ENCODE data around the gene DTNA. TPM values are rescaled to one million over a fixed set of nuclear protein-coding genes. Genes with fewer than 3 reads are reported as not detected.

Gene DTNA
- total and polyA plus RNA-seq, 2 of the 8 experiments (the other 6 are each of a cell fraction or from before 2014, with no cell fraction given), result 30.2 to 32.7 TPM

GRCh38 chr18:34799291-34799690 is 89.2 kb downstream of the DTNA start:
- Histone ChIP-seq H2AK5ac (ENCODE audit: low read depth, low read length) (no peak overlapping the region), H3K9me3 (ENCODE audit: insufficient read depth in 2 of 2, low read depth in 1 of 2, low read length in 1 of 2) (no peaks in the 10 kb centered on the region), H3K14ac (ENCODE audit: insufficient read length) (no peak overlapping the region), H2BK120ac (replicated peaks; ENCODE audit: low read depth, low read length) (no peak overlapping the region), H3K79me1 (ENCODE audit: low read depth, low read length) (no peaks in the 10 kb centered on the region), H3K18ac (ENCODE audit: extremely low read depth, low read length) (no peak overlapping the region), H3K36me3 (ENCODE audit: control insufficient read depth in 2 of 4, insufficient read depth in 4 of 4, low read length in 3 of 4) (no peaks in the 10 kb centered on the region), H2AFZ (ENCODE audit: low read length) (no peak overlapping the region), H2BK5ac (ENCODE audit: low read depth, low read length) (no peak overlapping the region), H3K23me2 (ENCODE audit: low read depth, low read length) (no peaks in the 10 kb centered on the region), H3K4me3 (ENCODE audit: extremely low read depth in 1 of 4, insufficient read depth in 2 of 4, low read depth in 3 of 4, low read length in 4 of 4) (no peak overlapping the region), H3K9ac (replicated peaks in 1 of 4; ENCODE audit: extremely low read depth in 1 of 4, low read depth in 3 of 4, low read length in 3 of 4) (no peak overlapping the region), H3K4me2 (ENCODE audit: insufficient read depth in 1 of 2, low read depth in 2 of 2, low read length in 2 of 2) (no peak overlapping the region), H3K23ac (ENCODE audit: insufficient read length) (no peak overlapping the region), H3K56ac (replicated peaks; ENCODE audit: insufficient read length, low read depth, low read length) (no peak overlapping the region), H3K4ac (replicated peaks; ENCODE audit: insufficient read length, low read depth, low read length) (no peak overlapping the region), H4K5ac (ENCODE audit: insufficient read length, low read depth, low read length) (no peak overlapping the region), H2BK15ac (ENCODE audit: low read length) (no peak overlapping the region), H3K27ac (ENCODE audit: low read depth, low read length) (no peak overlapping the region), H4K8ac (ENCODE audit: extremely low read depth, insufficient read depth, low read length) (no peak overlapping the region), H3K79me2 (ENCODE audit: control insufficient read depth in 1 of 2, insufficient read depth in 2 of 2, low read length in 2 of 2) (no peaks in the 10 kb centered on the region), H3K4me1 (replicated peaks in 1 of 4; ENCODE audit: control insufficient read depth in 3 of 4, insufficient read depth in 4 of 4, low read length in 3 of 4) (peaks cover 0 to 10% (median 7%) of the 10 kb centered on the region in 4 experiments; a peak in 2 of 7 replicates), H3K27me3 (replicated peaks in 1 of 4; ENCODE audit: control insufficient read depth in 3 of 4, extremely low read depth in 1 of 4, insufficient read depth in 3 of 4, low read length in 3 of 4) (no peaks in the 10 kb centered on the region), H2BK12ac (ENCODE audit: low read depth, low read length) (no peak overlapping the region), H4K20me1 (replicated peaks in 1 of 2; ENCODE audit: control insufficient read depth in 1 of 2, insufficient read depth in 2 of 2, low read length in 2 of 2) (no peaks in the 10 kb centered on the region), H4K91ac (replicated peaks; ENCODE audit: insufficient read length, low read length) (no peak overlapping the region), H2BK20ac (ENCODE audit: low read length) (no peak overlapping the region)
- no peak for DNase-seq (ENCODE audit: low read depth in 1 of 2, low spot score in 2 of 2)
- WGBS, 2 experiments (ENCODE audit: extremely low coverage in 1 of 2, insufficient coverage in 1 of 2, insufficient read length in 1 of 2, insufficient replicate concordance in 2 of 2, low coverage in 1 of 2, low lambda C conversion rate in 2 of 2, missing lambda C conversion rate in 1 of 2), result 95% methylated on average over 4 of the region's 4 CpGs; no CpG with 5 or more reads in 1 of the 2 experiments
- ChIA-PET CTCF (ENCODE audit: partially characterized antibody) (interaction anchor here (0.7 kb wide), 1 partner anchor 137 kb away, joined by 3 read pairs; no protein-coding TSS in a partner anchor), POLR2A (ENCODE audit: partially characterized antibody) (no interaction called here)
- FAIRE-seq, result no peak
- TF ChIP-seq RXRA (IDR thresholded peaks at IDR 0.05; ENCODE audit: insufficient read depth, low read depth, low read length) (no peak), TEAD4 (IDR thresholded peaks at IDR 0.05; ENCODE audit: low read depth, low read length) (no peak), EGR1 (IDR thresholded peaks at IDR 0.05; ENCODE audit: borderline replicate concordance, low read depth, low read length) (no peak), RNF2 (IDR thresholded peaks at IDR 0.05; ENCODE audit: borderline replicate concordance, low read depth, low read length, missing control alignments, poor library complexity, severe bottlenecking) (no peak), CTCF (IDR thresholded peaks at IDR 0.05; ENCODE audit: control extremely low read depth in 1 of 3, insufficient read depth in 1 of 3, low read depth in 1 of 3, low read length in 3 of 3) (no peak), RFX5 (IDR thresholded peaks at IDR 0.05; ENCODE audit: borderline replicate concordance, low read depth, low read length) (no peak), CTBP2 (IDR thresholded peaks at IDR 0.05; ENCODE audit: borderline replicate concordance, insufficient read depth, insufficient read length, low read length) (no peak), YY1 (IDR thresholded peaks at IDR 0.05; ENCODE audit: low read depth, low read length) (no peak), GTF2F1 (IDR thresholded peaks at IDR 0.05; ENCODE audit: borderline replicate concordance, low read depth, low read length) (no peak), CHD1 (IDR thresholded peaks at IDR 0.05; ENCODE audit: low read depth, low read length) (no peak)
- TF ChIP-seq, protein P1, sequence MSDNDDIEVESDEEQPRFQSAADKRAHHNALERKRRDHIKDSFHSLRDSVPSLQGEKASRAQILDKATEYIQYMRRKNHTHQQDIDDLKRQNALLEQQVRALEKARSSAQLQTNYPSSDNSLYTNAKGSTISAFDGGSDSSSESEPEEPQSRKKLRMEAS (IDR thresholded peaks at IDR 0.05), result no peak
